GM12878 (cell line): ENCODE data around the gene NOL12.

Experiments
- CBFB ChIP-seq: IDR thresholded peaks from 2 replicates; pipeline ENCODE4 v1.6.1; 2016; ENCODE audit warnings: antibody characterized with exemption, low read depth
- CTCF ChIP-seq, 3 experiments: IDR thresholded peaks in 2 of 3; conservative IDR thresholded peaks in 1 of 3; 2 replicates each; pipeline ENCODE4 v1.5.1; 2011; ENCODE audit warnings: low read depth in 3 of 3, low read length in 3 of 3, mild to moderate bottlenecking in 3 of 3, control low read depth in 2 of 3, moderate library complexity in 2 of 3, inconsistent platforms in 1 of 3, mixed read lengths in 1 of 3; ENCODE audit not compliant: control insufficient read depth in 2 of 3, insufficient read depth in 1 of 3; ENCODE audit errors: extremely low read depth in 1 of 3
- POLR2A ChIP-seq: IDR thresholded peaks from 2 replicates; pipeline ENCODE4 v1.6.1; 2011; ENCODE audit warnings: low read depth, mild to moderate bottlenecking, low read length
- POLR2AphosphoS5 ChIP-seq: IDR thresholded peaks from 2 replicates; pipeline ENCODE4 v1.6.1; 2011; ENCODE audit warnings: mild to moderate bottlenecking, low read length, inconsistent platforms
- SP1 ChIP-seq: IDR thresholded peaks from one replicate; pipeline ENCODE4 v1.6.1; 2011; ENCODE audit warnings: low read depth, low read length

GRCh38 chr22:37639771-37640590, 46.2 kb upstream of the NOL12 start:
- TF ChIP-seq CBFB: no peak
- TF ChIP-seq POLR2AphosphoS5: no peak; the same call in 1 of the 2 replicates
- TF ChIP-seq SP1: no peak
- TF ChIP-seq CTCF (IDR thresholded peaks at IDR 0.05 in 2 of 3, conservative IDR thresholded peaks at IDR 0.05 in 1 of 3; ENCODE audit: control insufficient read depth in 2 of 3, extremely low read depth in 1 of 3, insufficient read depth in 1 of 3, low read depth in 3 of 3, low read length in 3 of 3): no peak
- TF ChIP-seq POLR2A: no peak
